ENCODE measurements around the gene DLX5. TPM values are rescaled to one million over a fixed set of nuclear protein-coding genes. Genes with fewer than 3 reads are reported as not detected.
"Not testable (repeated sequence)": the region's sequence is repeated elsewhere in the genome, so short reads cannot be mapped to it uniquely, and the experiment has no call there.

The DLX5 gene
- not detected for total RNA-seq

GRCh38 chr7:97024209-97025129, at the start of gene DLX5:
Gene DLX5, minus strand, starts transcription at chr7:97024831. Its CDS starts 208 bp downstream, at chr7:97024623.
- Mint-ChIP-seq H3K4me1 (peaks cover 36% of the 10 kb centered on the region), H3K36me3 (ENCODE audit: low read depth) (peaks cover 9% of the 10 kb centered on the region), H3K27me3 (peaks cover 83% of the 10 kb centered on the region), H3K4me3 (peak within 1 kb of the TSS; percentile 33), H3K9me3 (peaks cover 4% of the 10 kb centered on the region), H3K27ac (peak within 1 kb of the TSS; percentile 75)
- CTCF ChIA-PET: interaction anchor here (0.7 to 1.0 kb wide), 4 partner anchors 9 to 85 kb away, joined by 3 read pairs; no protein-coding TSS in a partner anchor
- no peak for DNase-seq
- POLR2A ChIA-PET: no interaction called here

- H3K4me3 Mint-ChIP-seq; H3K9me3 Mint-ChIP-seq; POLR2A ChIA-PET; H3K4me1 Mint-ChIP-seq; CTCF ChIA-PET; H3K27ac Mint-ChIP-seq; DNase-seq; H3K36me3 Mint-ChIP-seq (ENCODE audit: low read depth): not testable (repeated sequence)
- peaks cover 38% of the 10 kb centered on the region for H3K27me3 Mint-ChIP-seq
Measured at GRCh38 chr7:97072025-97072424, 47.4 kb upstream of the DLX5 start.

DNA sequence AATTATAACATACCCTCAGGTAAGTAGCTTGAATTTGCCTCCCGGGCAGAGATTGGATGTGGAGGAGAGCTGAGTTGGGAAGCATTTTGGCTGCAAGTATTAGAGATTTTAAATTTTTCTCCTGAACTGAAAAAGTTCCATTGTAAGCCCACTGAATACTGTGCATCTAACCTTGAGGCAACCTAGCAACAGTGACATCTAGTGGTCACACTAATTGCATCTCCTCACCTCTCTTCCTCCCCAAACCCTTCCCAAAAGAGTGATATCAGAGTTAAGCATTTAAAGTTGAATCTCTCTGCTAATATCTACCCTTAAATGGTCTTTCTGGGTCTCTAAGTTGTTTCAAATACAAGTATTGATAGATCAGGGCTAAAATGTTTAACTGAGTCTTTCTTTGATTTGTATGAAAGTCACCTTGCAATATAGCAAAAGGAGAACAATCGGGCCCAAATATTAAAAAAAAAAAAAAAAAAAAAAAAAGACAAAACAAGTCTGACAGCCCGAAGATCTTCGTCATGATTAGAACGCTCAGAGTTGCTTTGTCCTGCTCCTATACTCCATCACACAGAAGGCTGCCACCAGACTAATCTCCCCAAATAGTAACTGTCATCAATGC, 40.4 kb upstream of the DLX5 start:
- POLR2A ChIA-PET: no interaction called here
- Mint-ChIP-seq H3K36me3 (ENCODE audit: low read depth) (no peaks in the 10 kb centered on the region), H3K27me3 (peaks cover 20% of the 10 kb centered on the region), H3K4me3 (no peak overlapping the region), H3K4me1 (no peaks in the 10 kb centered on the region), H3K9me3 (no peaks in the 10 kb centered on the region), H3K27ac (no peak overlapping the region)
- CTCF ChIA-PET: interaction anchor here (1.0 to 1.3 kb wide), 2 partner anchors 9 to 26 kb away, joined by 3 read pairs; no protein-coding TSS in a partner anchor
- peak; percentile 37 for DNase-seq

- Mint-ChIP-seq H3K9me3 (no peaks in the 10 kb centered on the region), H3K27ac (no peak overlapping the region), H3K4me1 (no peaks in the 10 kb centered on the region), H3K4me3 (no peak overlapping the region), H3K27me3 (peaks cover 18% of the 10 kb centered on the region), H3K36me3 (ENCODE audit: low read depth) (no peaks in the 10 kb centered on the region)
- DNase-seq: no peak
- ChIA-PET POLR2A (no interaction called here), CTCF (interaction anchor here (0.6 to 1.3 kb wide), 3 partner anchors 27 to 912 kb away, joined by 3 to 4 read pairs (median 3); no protein-coding TSS in a partner anchor)
Measured at GRCh38 chr7:97064020-97064419, 39.4 kb upstream of the DLX5 start.

GRCh38 chr7:97043281-97043680, 18.6 kb upstream of the DLX5 start:
- no peak for DNase-seq
- peaks cover 40% of the 10 kb centered on the region for H3K27me3 Mint-ChIP-seq
- H3K27ac Mint-ChIP-seq: no peak overlapping the region
- H3K9me3 Mint-ChIP-seq: no peaks in the 10 kb centered on the region
- CTCF ChIA-PET: no interaction called here
- POLR2A ChIA-PET: no interaction called here
- H3K4me3 Mint-ChIP-seq: no peak overlapping the region
- H3K36me3 Mint-ChIP-seq (ENCODE audit: low read depth): no peaks in the 10 kb centered on the region
- H3K4me1 Mint-ChIP-seq: no peaks in the 10 kb centered on the region

DNA sequence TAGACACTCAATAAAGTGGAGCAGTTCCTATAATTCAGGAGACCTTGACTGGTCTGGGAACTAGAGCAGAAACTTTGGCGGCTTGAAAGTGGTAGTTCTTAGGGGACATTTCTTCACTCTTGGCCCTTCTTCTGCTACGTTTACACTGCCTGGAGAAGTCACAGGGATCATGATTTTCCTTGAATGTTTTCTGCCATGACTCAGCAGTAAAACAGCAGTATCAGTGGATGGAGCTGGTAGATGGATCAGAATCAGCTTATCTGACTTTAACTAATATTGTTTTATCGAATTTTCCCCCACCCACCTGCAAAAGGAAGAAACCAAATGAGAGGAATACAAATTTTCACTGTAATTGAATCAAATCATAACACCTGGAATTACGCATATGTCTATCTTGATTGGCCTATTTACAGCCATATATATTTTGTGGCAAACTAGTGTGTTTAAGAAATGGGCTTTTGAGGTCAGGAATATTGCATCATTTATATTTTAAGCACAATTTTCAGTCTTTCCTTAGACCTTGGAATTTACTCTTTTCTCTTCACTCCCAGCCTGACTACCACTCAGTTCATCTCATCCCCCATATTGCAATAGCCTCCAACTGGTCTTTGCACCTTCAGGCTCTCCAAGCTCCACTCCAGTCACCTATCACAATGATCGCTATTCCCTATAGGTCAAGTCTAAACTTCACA, 14.9 kb upstream of the DLX5 start:
- H3K27ac Mint-ChIP-seq: no peak overlapping the region
- peaks cover 31% of the 10 kb centered on the region for H3K27me3 Mint-ChIP-seq
- ChIA-PET POLR2A (no interaction called here), CTCF (no interaction called here)
- H3K4me3 Mint-ChIP-seq: no peak overlapping the region
- H3K36me3 Mint-ChIP-seq (ENCODE audit: low read depth): no peaks in the 10 kb centered on the region
- no peaks in the 10 kb centered on the region for H3K4me1 Mint-ChIP-seq
- DNase-seq: no peak
- peaks cover 2% of the 10 kb centered on the region for H3K9me3 Mint-ChIP-seq

- H3K27me3 Mint-ChIP-seq: peaks cover 19% of the 10 kb centered on the region
- H3K36me3 Mint-ChIP-seq (ENCODE audit: low read depth); H3K4me1 Mint-ChIP-seq: not testable (repeated sequence)
Measured at GRCh38 chr7:97034213-97034852, 9.7 kb upstream of the DLX5 start.

GRCh38 chr7:97027427-97028234, 3.0 kb upstream of the DLX5 start:
- peaks cover 31% of the 10 kb centered on the region for H3K4me1 Mint-ChIP-seq
- no peak overlapping the region for H3K27ac Mint-ChIP-seq
- H3K4me3 Mint-ChIP-seq: peak overlapping the region; percentile 53
- peaks cover 70% of the 10 kb centered on the region for H3K27me3 Mint-ChIP-seq
- no peaks in the 10 kb centered on the region for H3K36me3 Mint-ChIP-seq (ENCODE audit: low read depth)
- peak; percentile 70 for DNase-seq
- H3K9me3 Mint-ChIP-seq: no peaks in the 10 kb centered on the region
- ChIA-PET CTCF (interaction anchor here (0.6 to 3.2 kb wide), 15 partner anchors 11 to 1632 kb away, joined by 3 to 13 read pairs (median 4); partner anchors contain the start of gene DLX6), POLR2A (no interaction called here)

More at GRCh38 chr7:97034213-97034852, 9.7 kb upstream of the DLX5 start:
- POLR2A ChIA-PET, H3K9me3 Mint-ChIP-seq, CTCF ChIA-PET, H3K27ac Mint-ChIP-seq, H3K4me3 Mint-ChIP-seq, DNase-seq: not testable (repeated sequence)

DNA sequence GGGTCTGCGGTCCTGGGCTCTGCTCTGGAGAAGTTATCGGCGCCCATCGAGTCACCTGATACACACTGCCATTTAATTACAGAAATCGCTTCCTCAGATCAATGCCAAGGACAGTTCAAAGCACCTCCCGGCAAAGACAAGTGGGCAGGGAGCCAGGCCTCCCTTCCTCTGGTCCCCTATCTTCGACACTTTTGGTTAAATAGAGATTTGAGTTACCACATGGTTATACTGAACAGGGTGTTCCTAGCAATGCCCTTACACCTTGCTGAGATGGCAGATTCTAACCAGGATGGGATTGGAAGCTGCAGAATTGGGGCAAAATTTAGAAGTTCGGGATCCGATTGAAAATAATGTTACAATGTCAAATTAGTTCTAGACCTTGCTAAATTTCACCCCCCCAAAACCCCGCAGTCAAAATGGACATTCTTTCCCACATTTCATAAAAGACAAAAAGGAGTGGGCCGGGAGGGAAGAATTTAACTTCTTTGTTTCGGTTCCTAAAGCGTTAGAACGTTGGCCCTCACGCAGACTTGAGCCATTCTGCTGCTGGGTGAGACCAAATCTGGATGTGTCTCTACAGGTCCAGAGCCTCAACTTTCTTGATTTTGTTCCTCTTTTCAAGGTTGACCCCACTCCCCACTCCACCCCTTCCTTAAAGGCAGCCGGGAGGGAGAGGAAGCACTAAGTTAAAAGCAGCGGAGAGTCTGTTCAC, 2.2 kb upstream of the DLX5 start:
- no peak for DNase-seq
- H3K27ac Mint-ChIP-seq: no peak overlapping the region
- H3K4me3 Mint-ChIP-seq: peak overlapping the region; percentile 34
- peaks cover 74% of the 10 kb centered on the region for H3K27me3 Mint-ChIP-seq
- ChIA-PET CTCF (interaction anchor here (0.6 to 3.2 kb wide), 13 partner anchors 10 to 1632 kb away, joined by 3 to 13 read pairs (median 4); partner anchors contain the start of gene DLX6), POLR2A (no interaction called here)
- peaks cover 4% of the 10 kb centered on the region for H3K9me3 Mint-ChIP-seq
- H3K36me3 Mint-ChIP-seq (ENCODE audit: low read depth): peaks cover 6% of the 10 kb centered on the region
- peaks cover 36% of the 10 kb centered on the region for H3K4me1 Mint-ChIP-seq

GRCh38 chr7:97025983-97026714, 1.5 kb upstream of the DLX5 start:
- peaks cover 7% of the 10 kb centered on the region for H3K36me3 Mint-ChIP-seq (ENCODE audit: low read depth)
- H3K27ac Mint-ChIP-seq: no peak overlapping the region
- peaks cover 4% of the 10 kb centered on the region for H3K9me3 Mint-ChIP-seq
- DNase-seq: no peak
- peaks cover 74% of the 10 kb centered on the region for H3K27me3 Mint-ChIP-seq
- ChIA-PET POLR2A (no interaction called here), CTCF (interaction anchor here (0.7 to 3.2 kb wide), 5 partner anchors 9 to 427 kb away, joined by 3 to 13 read pairs (median 5); partner anchors contain the start of gene DLX6)
- H3K4me1 Mint-ChIP-seq: peaks cover 36% of the 10 kb centered on the region
- H3K4me3 Mint-ChIP-seq: peak overlapping the region; percentile 34

GRCh38 chr7:97025130-97025499, 484 bp upstream of the DLX5 start:
- peaks cover 4% of the 10 kb centered on the region for H3K9me3 Mint-ChIP-seq
- H3K4me1 Mint-ChIP-seq: peaks cover 36% of the 10 kb centered on the region
- no peak overlapping the region for H3K27ac Mint-ChIP-seq
- peaks cover 77% of the 10 kb centered on the region for H3K27me3 Mint-ChIP-seq
- POLR2A ChIA-PET: no interaction called here
- no peak for DNase-seq
- CTCF ChIA-PET: no interaction called here
- peaks cover 9% of the 10 kb centered on the region for H3K36me3 Mint-ChIP-seq (ENCODE audit: low read depth)
- H3K4me3 Mint-ChIP-seq: peak overlapping the region; percentile 10
